ENCODE measurements around the gene SDE2.

The SDE2 gene

DNA sequence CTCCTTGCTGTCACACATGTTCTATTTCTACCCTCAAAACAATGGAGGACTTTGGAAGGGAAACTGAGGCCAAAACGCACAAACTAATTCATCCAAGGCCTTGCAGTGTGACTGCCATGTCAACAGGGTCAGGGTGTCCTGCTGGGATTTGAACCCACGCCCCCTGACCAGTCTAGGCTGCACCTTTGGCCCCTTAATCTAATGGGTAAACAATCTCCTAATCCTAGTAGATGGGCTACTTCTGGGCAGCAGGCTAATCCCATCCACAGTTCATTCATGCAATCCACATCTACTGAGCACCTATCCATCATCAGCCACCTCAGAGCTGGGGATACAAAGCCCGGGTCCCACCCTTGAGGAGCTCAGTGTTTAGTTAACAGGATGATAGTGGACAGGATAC lies 41.1 kb downstream of the SDE2 start:
- Histone ChIP-seq H2AFZ (ENCODE audit: low read depth, low read length, severe bottlenecking) (no peak overlapping the region), H3K4me3 (ENCODE audit: insufficient read depth, low read length, poor library complexity, severe bottlenecking) (no peak overlapping the region), H3K4me2 (ENCODE audit: low read depth, low read length, poor library complexity, severe bottlenecking) (no peak overlapping the region), H3K36me3 (ENCODE audit: low read length) (no peaks in the 10 kb centered on the region), H3F3A (ENCODE audit: insufficient read depth) (no peaks in the 10 kb centered on the region), H3K27me3 (ENCODE audit: low read length) (no peaks in the 10 kb centered on the region), H4K20me1 (ENCODE audit: low read depth, low read length) (no peaks in the 10 kb centered on the region), H3K9me3 (ENCODE audit: insufficient read depth, low read length) (no peaks in the 10 kb centered on the region), H3K79me2 (ENCODE audit: insufficient read depth, low read length) (no peaks in the 10 kb centered on the region), H3K9ac (ENCODE audit: low read length) (no peak overlapping the region), H3K27ac (ENCODE audit: low read depth, low read length) (no peak overlapping the region), H3K9me2 (replicated peaks; ENCODE audit: insufficient read depth, low read length) (no peaks in the 10 kb centered on the region)
- no peak for TF ChIP-seq EZH2phosphoT487 (conservative IDR thresholded peaks at IDR 0.05; ENCODE audit: low read length)
- TF ChIP-seq, protein P1, sequence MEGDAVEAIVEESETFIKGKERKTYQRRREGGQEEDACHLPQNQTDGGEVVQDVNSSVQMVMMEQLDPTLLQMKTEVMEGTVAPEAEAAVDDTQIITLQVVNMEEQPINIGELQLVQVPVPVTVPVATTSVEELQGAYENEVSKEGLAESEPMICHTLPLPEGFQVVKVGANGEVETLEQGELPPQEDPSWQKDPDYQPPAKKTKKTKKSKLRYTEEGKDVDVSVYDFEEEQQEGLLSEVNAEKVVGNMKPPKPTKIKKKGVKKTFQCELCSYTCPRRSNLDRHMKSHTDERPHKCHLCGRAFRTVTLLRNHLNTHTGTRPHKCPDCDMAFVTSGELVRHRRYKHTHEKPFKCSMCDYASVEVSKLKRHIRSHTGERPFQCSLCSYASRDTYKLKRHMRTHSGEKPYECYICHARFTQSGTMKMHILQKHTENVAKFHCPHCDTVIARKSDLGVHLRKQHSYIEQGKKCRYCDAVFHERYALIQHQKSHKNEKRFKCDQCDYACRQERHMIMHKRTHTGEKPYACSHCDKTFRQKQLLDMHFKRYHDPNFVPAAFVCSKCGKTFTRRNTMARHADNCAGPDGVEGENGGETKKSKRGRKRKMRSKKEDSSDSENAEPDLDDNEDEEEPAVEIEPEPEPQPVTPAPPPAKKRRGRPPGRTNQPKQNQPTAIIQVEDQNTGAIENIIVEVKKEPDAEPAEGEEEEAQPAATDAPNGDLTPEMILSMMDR (IDR thresholded peaks at IDR 0.05; ENCODE audit: insufficient read depth, low read length, poor library complexity, severe bottlenecking), result no peak

GRCh38 chr1:225954753-225955152 lies 44.4 kb downstream of the SDE2 start:
- Histone ChIP-seq H3K9ac (ENCODE audit: low read length) (no peak overlapping the region), H4K20me1 (ENCODE audit: low read depth, low read length) (no peaks in the 10 kb centered on the region), H3K79me2 (ENCODE audit: insufficient read depth, low read length) (no peaks in the 10 kb centered on the region), H3K4me3 (ENCODE audit: insufficient read depth, low read length, poor library complexity, severe bottlenecking) (no peak overlapping the region), H3K27ac (ENCODE audit: low read depth, low read length) (no peak overlapping the region), H3K9me2 (replicated peaks; ENCODE audit: insufficient read depth, low read length) (no peaks in the 10 kb centered on the region), H3F3A (ENCODE audit: insufficient read depth) (no peaks in the 10 kb centered on the region), H3K9me3 (ENCODE audit: insufficient read depth, low read length) (no peaks in the 10 kb centered on the region), H2AFZ (ENCODE audit: low read depth, low read length, severe bottlenecking) (no peak overlapping the region), H3K27me3 (ENCODE audit: low read length) (no peaks in the 10 kb centered on the region), H3K36me3 (ENCODE audit: low read length) (no peaks in the 10 kb centered on the region), H3K4me2 (ENCODE audit: low read depth, low read length, poor library complexity, severe bottlenecking) (no peak overlapping the region)
- TF ChIP-seq EZH2phosphoT487 (conservative IDR thresholded peaks at IDR 0.05; ENCODE audit: low read length), result no peak
- TF ChIP-seq, protein P1 (IDR thresholded peaks at IDR 0.05; ENCODE audit: insufficient read depth, low read length, poor library complexity, severe bottlenecking), result no peak

DNA sequence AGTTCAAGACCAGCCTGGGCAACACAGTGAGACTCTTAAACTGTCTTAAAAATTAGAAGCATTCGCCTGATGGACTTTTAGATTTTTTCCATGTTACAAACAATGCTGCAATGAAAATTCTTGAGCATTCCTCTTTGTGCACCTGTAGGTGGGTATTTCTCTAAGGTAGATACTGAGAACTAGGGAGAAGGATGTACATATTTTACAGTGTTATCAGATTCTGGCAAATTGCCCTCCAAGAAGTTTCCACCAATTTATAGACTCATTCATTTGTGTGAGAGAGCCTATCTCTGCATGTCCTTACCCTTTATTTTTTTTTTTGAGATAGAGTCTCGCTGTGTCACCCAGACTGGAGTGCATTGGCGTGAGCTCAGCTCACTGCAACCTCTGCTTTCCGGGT lies 45.8 kb downstream of the SDE2 start:
- no peak overlapping the region for H3K4me2 ChIP-seq (ENCODE audit: low read depth, low read length, poor library complexity, severe bottlenecking)
- H4K20me1 ChIP-seq (ENCODE audit: low read depth, low read length), result no peaks in the 10 kb centered on the region
- H3K27me3 ChIP-seq (ENCODE audit: low read length), result no peaks in the 10 kb centered on the region
- H3K9me3 ChIP-seq (ENCODE audit: insufficient read depth, low read length), result no peaks in the 10 kb centered on the region
- no peak overlapping the region for H2AFZ ChIP-seq (ENCODE audit: low read depth, low read length, severe bottlenecking)
- H3K36me3 ChIP-seq (ENCODE audit: low read length), result no peaks in the 10 kb centered on the region
- no peak for TF ChIP-seq EZH2phosphoT487 (conservative IDR thresholded peaks at IDR 0.05; ENCODE audit: low read length)
- TF ChIP-seq, protein P1 (IDR thresholded peaks at IDR 0.05; ENCODE audit: insufficient read depth, low read length, poor library complexity, severe bottlenecking), result no peak
- H3K27ac ChIP-seq (ENCODE audit: low read depth, low read length), result no peak overlapping the region
- no peaks in the 10 kb centered on the region for H3K79me2 ChIP-seq (ENCODE audit: insufficient read depth, low read length)
- H3F3A ChIP-seq (ENCODE audit: insufficient read depth), result no peaks in the 10 kb centered on the region
- no peaks in the 10 kb centered on the region for H3K9me2 ChIP-seq (replicated peaks; ENCODE audit: insufficient read depth, low read length)
- no peak overlapping the region for H3K4me3 ChIP-seq (ENCODE audit: insufficient read depth, low read length, poor library complexity, severe bottlenecking)
- H3K9ac ChIP-seq (ENCODE audit: low read length), result no peak overlapping the region
